ENCODE results near the gene SLC4A1.

The SLC4A1 gene

DNA sequence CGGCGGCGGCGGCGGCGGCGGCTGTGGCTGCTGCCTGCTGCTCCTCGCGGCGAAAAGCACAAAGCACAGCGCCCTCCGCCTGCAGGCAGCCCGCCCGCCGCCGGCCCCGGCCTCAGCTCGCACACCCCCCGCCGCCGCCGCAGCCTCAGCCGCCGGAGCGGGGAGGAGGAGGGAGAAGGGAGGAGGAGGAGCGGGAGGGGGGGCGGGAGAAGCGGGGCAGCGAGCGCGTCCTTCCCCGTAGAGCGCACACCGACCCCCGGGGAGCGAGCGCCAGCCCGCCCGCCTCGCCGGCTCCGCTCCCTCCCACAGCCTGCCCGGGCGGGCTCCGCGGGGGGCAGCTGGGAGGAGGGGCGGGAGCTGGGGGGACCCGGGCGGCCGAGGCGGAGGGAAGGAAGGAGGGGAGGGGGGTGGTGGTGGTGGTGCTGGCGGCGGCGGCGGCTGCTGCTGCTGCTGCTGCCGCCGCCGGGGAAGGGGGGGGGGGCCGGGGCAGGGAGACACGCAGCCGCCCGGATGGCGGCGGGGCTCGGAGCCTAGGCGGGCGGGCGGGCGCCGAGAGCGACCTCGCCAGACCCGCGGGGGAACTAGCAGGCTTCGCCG, 48.2 kb downstream of the SLC4A1 start, which contains the start of gene UBTF:
UBTF (minus strand) TSS at position 60 of the 597 bp plus-strand sequence. CDS start 1,446 bp downstream, outside the sequence.
- DNase-seq = no peak

DNA sequence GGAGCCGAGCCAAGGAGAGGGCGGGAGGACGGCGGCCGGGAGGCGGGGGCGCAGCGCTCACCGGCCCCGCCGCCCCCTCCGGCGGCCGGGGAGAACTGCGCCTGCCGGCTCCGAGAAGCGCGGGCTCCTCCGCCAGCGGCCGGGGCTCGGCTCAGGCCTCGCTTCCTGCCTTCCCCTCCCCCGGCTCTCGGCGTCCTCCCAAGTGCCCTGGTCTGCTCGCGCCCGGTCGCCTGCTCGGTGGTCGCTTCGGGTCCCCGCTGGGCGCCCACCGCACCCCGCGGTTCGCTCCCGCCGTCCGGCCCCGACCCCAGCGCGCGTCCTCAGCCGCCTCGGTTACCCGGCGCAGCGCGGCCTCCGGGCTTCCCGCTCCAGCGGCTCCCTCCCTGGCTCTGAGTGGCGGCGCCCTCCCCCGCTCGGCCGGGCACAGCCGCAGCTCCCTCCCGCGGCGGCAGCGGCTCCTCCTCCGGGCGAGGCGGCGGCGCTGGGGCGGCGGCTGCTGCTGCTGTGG, 48.8 kb downstream of the SLC4A1 start:
- no peak for DNase-seq

- peak; percentile 46 for DNase-seq
These were observed 49.4 kb downstream of the SLC4A1 start for GRCh38 chr17:44218344-44219107.

DNA sequence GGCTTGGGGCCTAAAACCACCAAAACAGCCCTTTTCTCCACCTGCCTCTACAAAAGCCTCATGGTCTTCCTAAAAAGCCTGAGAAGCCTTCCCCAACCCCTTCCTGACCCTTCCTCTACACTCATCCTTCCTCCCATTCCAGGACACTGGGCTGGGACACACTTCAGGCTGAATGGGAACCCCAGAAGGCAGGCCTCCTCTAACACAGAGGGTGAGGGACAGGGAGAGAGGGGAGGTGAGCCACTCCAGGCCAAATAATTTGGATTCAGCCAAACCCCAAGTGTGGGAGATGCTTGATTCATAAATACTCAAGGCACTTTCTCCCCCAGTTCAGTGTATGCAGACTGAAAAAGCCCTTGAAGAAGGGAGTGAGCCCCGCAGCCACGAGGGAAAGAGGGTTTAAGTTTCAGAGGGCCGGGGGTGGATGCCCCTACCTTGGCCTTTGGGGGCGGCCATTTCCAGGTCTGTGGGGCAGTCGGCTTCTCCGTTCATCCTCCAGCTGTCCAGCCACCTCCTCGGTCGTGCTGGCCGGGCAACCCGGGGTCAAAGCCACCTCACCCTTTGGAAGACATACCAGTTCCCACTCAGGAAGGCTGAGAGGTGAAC, 50.1 kb downstream of the SLC4A1 start:
- DNase-seq = no peak

DNA sequence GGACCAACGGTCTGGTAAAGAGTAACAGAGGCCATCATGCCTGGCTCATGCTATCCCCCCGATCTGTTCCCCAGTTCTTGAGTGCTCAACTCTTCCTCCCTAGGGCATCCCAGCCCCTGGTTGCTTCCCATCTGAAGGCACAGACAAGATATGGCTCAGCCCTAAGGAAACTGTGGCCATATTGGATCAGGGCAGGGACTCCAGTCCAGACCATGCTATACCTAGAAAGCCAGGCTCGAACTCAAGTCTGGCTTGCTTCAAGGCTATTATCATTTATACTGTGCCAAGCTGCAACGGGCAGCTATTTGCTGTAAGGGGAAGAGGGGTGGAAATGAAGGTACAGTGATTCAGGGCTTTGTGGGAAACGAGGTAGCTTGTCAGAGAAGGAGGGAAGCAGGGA, 51.2 kb downstream of the SLC4A1 start:
- DNase-seq = no peak

- DNase-seq = no peak
These were observed 51.8 kb downstream of the SLC4A1 start for GRCh38 chr17:44216173-44216572.

GRCh38 chr17:44214896-44215295, 53.0 kb downstream of the SLC4A1 start:
- DNase-seq = no peak

DNA sequence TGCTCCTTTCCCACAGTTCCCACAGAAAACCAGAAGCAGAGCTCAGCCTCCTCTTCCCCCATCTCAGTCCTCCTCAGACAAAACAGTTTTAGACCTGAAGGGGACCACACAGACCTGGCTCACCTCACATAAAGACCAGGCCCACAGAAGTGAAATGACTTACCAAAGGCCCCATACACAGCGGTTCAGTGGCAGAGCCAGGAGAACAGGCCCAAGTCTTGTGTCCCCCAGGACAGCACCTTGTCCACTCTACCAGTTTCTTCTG, 53.8 kb downstream of the SLC4A1 start:
- DNase-seq = no peak

GRCh38 chr17:44213403-44214229, 54.3 kb downstream of the SLC4A1 start:
- DNase-seq = no peak

GRCh38 chr17:44212507-44213402, 55.2 kb downstream of the SLC4A1 start:
- DNase-seq = no peak

DNA sequence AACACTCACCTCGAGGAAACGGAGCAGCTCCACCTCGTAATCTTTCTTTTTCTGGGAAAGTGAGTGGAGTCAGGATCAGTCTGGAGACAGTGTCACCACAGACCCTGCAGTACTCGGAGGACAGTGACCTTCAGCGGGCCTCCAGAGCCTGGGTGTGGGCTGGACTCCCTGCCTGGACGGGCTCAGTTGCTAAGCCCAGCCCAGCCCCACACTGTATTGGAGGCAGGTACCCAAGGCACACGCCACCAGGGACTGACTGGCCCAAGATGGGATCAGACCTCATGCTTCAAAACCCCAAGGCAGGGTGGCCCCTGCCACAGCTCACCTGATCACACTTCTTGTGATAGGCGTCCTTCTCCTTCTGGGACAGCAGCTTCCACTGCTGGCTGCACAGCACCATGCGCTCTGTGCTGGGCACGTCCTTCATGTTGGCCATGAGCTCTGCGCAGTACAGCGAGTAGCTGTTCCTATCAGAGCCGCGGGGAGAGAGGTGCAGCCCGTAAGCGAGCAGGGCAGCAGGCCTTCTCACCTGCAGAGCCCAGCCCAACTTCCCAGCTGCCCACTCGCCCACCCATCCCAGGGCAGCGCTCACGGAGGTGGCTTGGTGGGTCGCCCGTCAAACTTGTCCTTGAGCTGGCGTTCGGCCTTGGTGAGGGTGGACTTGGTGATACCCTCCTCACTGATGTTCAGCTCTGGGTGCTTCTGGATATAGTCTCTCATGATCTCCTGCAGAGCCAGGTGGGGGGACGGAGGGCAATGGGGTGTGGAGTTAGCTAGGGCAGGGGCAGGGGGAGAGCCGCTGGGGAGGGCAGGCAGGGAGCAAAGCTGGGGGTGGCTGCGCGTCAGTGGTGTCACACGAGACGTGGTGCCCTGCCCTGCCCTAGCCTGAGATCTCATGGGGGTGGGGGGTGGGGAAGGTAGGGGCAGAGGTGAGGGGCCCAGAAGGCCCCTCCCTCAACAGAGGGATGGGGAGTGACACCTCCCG, 56.4 kb downstream of the SLC4A1 start:
- DNase-seq = no peak

GRCh38 chr17:44210342-44211192, 57.4 kb downstream of the SLC4A1 start:
- peak; percentile 29 for DNase-seq

- no peak for DNase-seq
These were observed 58.1 kb downstream of the SLC4A1 start for GRCh38 chr17:44209786-44210341.

DNA sequence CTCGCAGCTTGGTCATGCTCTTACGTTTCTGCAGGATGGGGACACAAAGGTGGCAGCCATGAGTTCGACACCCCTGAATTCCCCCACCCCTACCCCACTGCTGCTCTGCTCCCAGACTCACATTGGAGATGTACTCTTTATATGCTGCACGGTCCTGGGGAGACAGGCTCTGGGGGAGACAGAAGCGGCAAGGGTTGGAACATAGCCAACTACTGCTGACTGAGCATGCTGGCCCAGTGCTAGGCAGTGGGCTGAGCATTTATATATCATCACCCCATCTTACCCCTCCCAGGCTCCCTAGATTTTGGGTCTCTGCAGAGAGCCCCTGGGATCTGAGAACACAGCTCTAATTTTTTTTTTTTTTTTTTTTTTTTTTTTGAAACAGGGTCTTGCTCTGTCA, 60.2 kb downstream of the SLC4A1 start:
- DNase-seq = no peak

DNA sequence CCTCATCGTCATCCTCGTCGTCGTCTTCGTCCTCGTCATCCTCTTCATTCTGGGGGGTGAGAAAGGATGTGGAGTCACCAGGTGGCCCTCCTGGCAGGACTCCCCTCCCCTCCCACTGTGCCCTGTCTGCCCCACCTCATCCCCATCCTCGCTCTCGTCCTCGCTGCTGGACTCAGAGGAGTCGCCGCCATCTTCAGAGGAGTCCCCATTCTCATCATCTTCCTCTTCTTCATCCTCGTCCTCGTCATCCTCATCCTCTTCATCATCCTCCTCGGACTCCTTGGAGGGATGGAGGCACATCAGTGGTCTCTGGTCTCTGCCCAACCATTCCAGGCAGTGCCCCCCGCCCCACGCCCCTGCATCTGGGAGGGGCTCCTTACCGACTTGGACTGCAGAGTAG, 60.6 kb downstream of the SLC4A1 start:
- no peak for DNase-seq

DNA sequence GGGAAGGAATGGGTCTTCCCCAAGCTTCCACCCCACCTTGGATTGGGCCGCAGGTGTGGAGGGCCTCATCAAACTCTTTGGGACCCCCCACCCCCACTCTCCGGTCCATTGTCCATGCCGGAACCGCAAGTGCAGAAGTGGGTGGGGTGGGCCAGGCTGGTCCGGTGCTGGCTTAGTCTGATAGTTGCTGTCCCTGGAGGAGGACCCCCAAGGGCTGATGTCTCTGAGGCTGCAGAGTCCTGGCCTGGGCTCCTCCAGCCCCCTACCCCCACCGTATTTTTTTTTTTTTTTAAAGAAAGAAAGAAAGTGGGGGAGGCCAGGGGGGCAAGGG, 61.1 kb downstream of the SLC4A1 start:
- DNase-seq = no peak

GRCh38 chr17:44205962-44206824, 61.7 kb downstream of the SLC4A1 start:
- DNase-seq = no peak

GRCh38 chr17:44204441-44204882, 63.5 kb downstream of the SLC4A1 start:
- DNase-seq = no peak
